Vagina (tissue), 2 donors: Measurements from ENCODE around the gene SPTBN1.

ENCODE experiments used
- CTCF ChIP-seq, 3 experiments: fragments of 450-650 bp in 2 of 3; fragments of 200-600 bp in 1 of 3; sonication (generic) in 1 of 3; IDR thresholded peaks; one replicate each; pipeline ENCODE4 v1.5.1; 2017 to 2019; ENCODE audit warnings: antibody characterized with exemption in 3 of 3, mild to moderate bottlenecking in 2 of 3, moderate library complexity in 2 of 3
- POLR2A ChIP-seq, 2 donors: fragments of 450-650 bp; IDR thresholded peaks; one replicate each; pipeline ENCODE4 v1.6.1; 2017; ENCODE audit warnings: antibody characterized with exemption in 2 of 2, mild to moderate bottlenecking in 2 of 2, moderate library complexity in 2 of 2
- POLR2AphosphoS5 ChIP-seq, 2 donors: sonication (generic); formaldehyde crosslinking; IDR thresholded peaks; one replicate each; pipeline ENCODE4 v1.9.0; 2017; ENCODE audit warnings: antibody characterized with exemption in 2 of 2, mild to moderate bottlenecking in 2 of 2, low read depth in 1 of 2; ENCODE audit not compliant: insufficient read depth in 1 of 2

GRCh38 chr2:54650612-54651011 lies 194.5 kb downstream of the SPTBN1 start:
- TF ChIP-seq CTCF (IDR thresholded peaks at IDR 0.05) (no peak), POLR2A (IDR thresholded peaks at IDR 0.05) (no peak), POLR2AphosphoS5 (IDR thresholded peaks at IDR 0.05; ENCODE audit: insufficient read depth in 1 of 2, low read depth in 1 of 2) (no peak)
